ENCODE data around the gene CWF19L1. TPM values are rescaled to one million over a fixed set of nuclear protein-coding genes. Genes with fewer than 3 reads are reported as not detected.

CWF19L1 gene
- polyA plus RNA-seq, 1 donor from 2014 or later = 36.9 TPM

DNA sequence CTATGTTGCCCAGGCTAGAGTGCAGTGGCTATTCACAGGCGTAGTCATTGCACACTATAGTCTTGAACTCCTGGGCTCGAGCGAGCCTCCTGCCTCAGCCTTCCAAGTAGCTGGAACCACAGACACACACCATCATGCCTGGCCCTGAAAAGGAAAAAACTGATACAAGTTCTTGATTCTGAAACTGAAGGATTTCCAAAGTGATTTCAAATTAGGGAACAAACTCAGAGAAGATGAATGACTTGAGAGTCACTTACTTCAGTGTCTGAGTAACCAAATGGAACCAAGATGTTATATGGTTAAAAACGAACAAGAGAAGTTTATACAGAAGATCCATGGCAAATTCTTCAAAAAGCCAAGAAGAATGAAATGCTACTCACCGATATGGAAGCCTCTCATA, 14.4 kb downstream of the CWF19L1 start:
- TF ChIP-seq TAF1 (IDR thresholded peaks at IDR 0.05; ENCODE audit: low read depth) = no peak
- no peak for TF ChIP-seq EP300 (conservative IDR thresholded peaks at IDR 0.05; ENCODE audit: poor library complexity, severe bottlenecking)
- TF ChIP-seq MXI1 (conservative IDR thresholded peaks at IDR 0.05; ENCODE audit: poor library complexity, severe bottlenecking) = no peak
- TF ChIP-seq POLR2AphosphoS5 (IDR thresholded peaks at IDR 0.05) = no peak
- TF ChIP-seq RAD21 (conservative IDR thresholded peaks at IDR 0.05) = no peak
- TF ChIP-seq, protein P1, sequence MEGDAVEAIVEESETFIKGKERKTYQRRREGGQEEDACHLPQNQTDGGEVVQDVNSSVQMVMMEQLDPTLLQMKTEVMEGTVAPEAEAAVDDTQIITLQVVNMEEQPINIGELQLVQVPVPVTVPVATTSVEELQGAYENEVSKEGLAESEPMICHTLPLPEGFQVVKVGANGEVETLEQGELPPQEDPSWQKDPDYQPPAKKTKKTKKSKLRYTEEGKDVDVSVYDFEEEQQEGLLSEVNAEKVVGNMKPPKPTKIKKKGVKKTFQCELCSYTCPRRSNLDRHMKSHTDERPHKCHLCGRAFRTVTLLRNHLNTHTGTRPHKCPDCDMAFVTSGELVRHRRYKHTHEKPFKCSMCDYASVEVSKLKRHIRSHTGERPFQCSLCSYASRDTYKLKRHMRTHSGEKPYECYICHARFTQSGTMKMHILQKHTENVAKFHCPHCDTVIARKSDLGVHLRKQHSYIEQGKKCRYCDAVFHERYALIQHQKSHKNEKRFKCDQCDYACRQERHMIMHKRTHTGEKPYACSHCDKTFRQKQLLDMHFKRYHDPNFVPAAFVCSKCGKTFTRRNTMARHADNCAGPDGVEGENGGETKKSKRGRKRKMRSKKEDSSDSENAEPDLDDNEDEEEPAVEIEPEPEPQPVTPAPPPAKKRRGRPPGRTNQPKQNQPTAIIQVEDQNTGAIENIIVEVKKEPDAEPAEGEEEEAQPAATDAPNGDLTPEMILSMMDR (IDR thresholded peaks at IDR 0.05; ENCODE audit: poor library complexity, severe bottlenecking) = no peak
- no peak for TF ChIP-seq EZH2 (IDR thresholded peaks at IDR 0.05; ENCODE audit: borderline replicate concordance, insufficient read depth, low read length, poor library complexity, severe bottlenecking)
- no peak for TF ChIP-seq SMC3 (conservative IDR thresholded peaks at IDR 0.05; ENCODE audit: poor library complexity)
- no peak for TF ChIP-seq REST (IDR thresholded peaks at IDR 0.05; ENCODE audit: borderline replicate concordance)
- Histone ChIP-seq H3K36me3 (ENCODE audit: insufficient read depth, low read length) (no peaks in the 10 kb centered on the region), H3K9ac (ENCODE audit: low read length) (no peak overlapping the region)

DNA sequence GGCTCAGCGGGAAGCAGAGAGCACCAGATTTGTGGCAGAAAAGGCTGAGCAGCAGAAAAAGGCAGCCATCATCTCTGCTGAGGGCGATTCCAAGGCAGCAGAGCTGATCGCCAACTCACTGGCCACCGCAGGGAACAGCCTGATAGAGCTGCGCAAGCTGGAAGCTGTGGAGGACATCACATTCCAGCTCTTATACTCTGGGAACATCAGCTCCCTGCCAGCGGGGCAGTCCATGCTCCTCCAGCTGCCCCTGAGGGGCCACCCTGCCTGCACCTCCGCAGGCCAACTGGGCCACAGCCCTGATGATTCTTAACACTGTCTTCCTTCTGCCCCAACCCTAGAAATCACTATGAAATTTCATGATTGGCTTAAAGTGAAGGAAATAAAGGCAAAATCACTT, 18.6 kb downstream of the CWF19L1 start:
- Histone ChIP-seq H2AFZ (ENCODE audit: low read depth, low read length) (no peak overlapping the region), H3K9me3 (ENCODE audit: low read length) (no peaks in the 10 kb centered on the region), H3K79me2 (replicated peaks; ENCODE audit: insufficient read depth, low read length) (no peaks in the 10 kb centered on the region), H3K36me3 (ENCODE audit: insufficient read depth, low read length) (no peaks in the 10 kb centered on the region), H3K4me2 (ENCODE audit: low read length) (no peak overlapping the region), H3K9me2 (ENCODE audit: insufficient read depth, low read length) (no peaks in the 10 kb centered on the region), H3K4me3 (ENCODE audit: low read length) (no peak overlapping the region), H4K20me1 (ENCODE audit: insufficient read depth) (no peaks in the 10 kb centered on the region), H3K27me3 (ENCODE audit: insufficient read depth, low read depth, low read length) (no peaks in the 10 kb centered on the region), H3K27ac (ENCODE audit: low read length) (no peak overlapping the region), H3K9ac (ENCODE audit: low read length) (no peak overlapping the region), H3F3A (ENCODE audit: insufficient read depth, low read length, poor library complexity, severe bottlenecking) (no peaks in the 10 kb centered on the region)
- TF ChIP-seq TAF1 (IDR thresholded peaks at IDR 0.05; ENCODE audit: low read depth) (no peak), RAD21 (conservative IDR thresholded peaks at IDR 0.05) (no peak), SMC3 (conservative IDR thresholded peaks at IDR 0.05; ENCODE audit: poor library complexity) (no peak), MXI1 (conservative IDR thresholded peaks at IDR 0.05; ENCODE audit: poor library complexity, severe bottlenecking) (no peak), EZH2 (IDR thresholded peaks at IDR 0.05; ENCODE audit: borderline replicate concordance, insufficient read depth, low read length, poor library complexity, severe bottlenecking) (no peak)
- TF ChIP-seq, protein P1 (IDR thresholded peaks at IDR 0.05; ENCODE audit: poor library complexity, severe bottlenecking) = no peak

More for the DNA sequence above, 14.4 kb downstream of the CWF19L1 start:
- Histone ChIP-seq H3K9me2 (ENCODE audit: insufficient read depth, low read length) (no peaks in the 10 kb centered on the region), H3F3A (ENCODE audit: insufficient read depth, low read length, poor library complexity, severe bottlenecking) (no peaks in the 10 kb centered on the region), H3K79me2 (replicated peaks; ENCODE audit: insufficient read depth, low read length) (no peaks in the 10 kb centered on the region), H4K20me1 (ENCODE audit: insufficient read depth) (no peaks in the 10 kb centered on the region), H3K4me2 (ENCODE audit: low read length) (no peak overlapping the region), H3K27me3 (ENCODE audit: insufficient read depth, low read depth, low read length) (no peaks in the 10 kb centered on the region), H3K4me3 (ENCODE audit: low read length) (no peak overlapping the region), H2AFZ (ENCODE audit: low read depth, low read length) (no peak overlapping the region), H3K27ac (ENCODE audit: low read length) (no peak overlapping the region), H3K9me3 (ENCODE audit: low read length) (no peaks in the 10 kb centered on the region)
